Stimulated activated CD4-positive, alpha-beta T cell treated with anti-CD3 and anti-CD28 coated beads, Interleukin-12 subunit alpha, Interleukin-12 subunit beta, amount 100 ng/mL, for 4 hours (primary cell): ENCODE measurements around the gene DACH1.

Experiments
- DNase-seq: peaks from one replicate; pipeline ENCODE4 v3.0.0-alpha.2; 2020

DACH1 gene

DNA sequence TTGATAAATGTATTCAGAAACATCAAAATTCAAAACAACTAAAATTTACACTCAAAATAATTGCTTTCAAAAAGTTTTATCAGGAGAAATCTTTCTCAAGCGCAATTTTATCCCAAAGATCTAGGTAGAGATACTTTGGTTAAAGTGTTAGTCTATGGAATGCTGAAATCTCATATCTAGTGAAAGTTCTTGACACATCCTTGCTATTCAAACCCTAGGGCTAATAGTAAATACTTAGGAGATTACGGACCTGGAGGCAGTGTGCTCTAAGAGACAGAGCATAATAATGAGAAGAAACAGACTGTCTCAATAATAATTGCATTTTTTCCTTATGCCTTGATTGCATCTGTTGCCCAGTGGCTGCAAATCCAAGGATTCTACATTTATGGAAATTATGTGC lies 330.8 kb downstream of the DACH1 start:
- DNase-seq: no peak

DNA sequence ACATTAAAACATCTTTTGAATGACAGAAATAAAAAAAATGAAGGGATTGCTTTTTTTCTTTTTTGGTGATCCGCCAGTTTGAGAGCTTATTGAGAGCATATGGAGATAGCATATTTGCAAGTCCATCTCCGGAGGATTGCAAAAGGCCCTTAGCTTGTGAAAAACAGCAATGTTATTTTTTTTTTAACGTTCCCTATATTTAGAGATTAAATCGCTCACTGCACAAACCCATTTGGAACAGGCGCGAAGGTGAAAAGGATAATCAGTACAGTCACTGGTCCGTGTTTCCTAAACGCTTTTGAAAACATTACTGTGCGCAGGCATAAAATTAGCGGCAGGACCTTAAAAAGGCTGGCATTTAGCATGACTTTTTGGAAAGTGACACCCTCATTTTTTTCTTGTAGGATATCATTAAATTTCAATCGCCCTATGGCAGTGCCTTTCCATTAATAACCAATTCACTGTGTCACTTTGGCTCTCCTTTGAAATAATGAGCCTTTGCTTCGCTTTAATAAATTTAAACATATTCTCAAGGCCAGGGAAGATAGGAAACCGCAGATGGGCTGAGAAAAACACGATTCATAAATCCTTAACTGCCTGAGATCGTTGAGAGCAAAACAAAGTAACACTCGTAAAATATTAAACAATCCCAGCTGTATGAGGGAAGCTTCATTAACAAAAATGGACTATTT lies 342.2 kb downstream of the DACH1 start:
- DNase-seq: no peak

DNA sequence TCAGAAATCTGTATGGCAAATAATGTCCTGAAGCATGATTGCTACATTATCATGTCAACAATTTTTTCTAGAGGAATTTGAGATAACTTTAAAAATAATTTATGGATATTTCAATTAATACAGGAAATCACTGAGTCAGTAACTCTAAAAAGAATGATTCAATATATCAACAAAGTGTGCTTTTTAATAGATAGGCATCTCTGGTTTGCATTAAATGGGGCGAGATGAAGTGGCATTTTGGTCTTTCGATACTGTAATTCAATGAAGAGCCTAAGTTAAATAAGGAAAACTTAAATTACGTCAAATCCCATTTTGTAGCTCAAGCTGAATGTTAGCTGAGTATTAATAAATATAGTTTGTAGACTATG lies 342.8 kb downstream of the DACH1 start:
- no peak for DNase-seq

DNA sequence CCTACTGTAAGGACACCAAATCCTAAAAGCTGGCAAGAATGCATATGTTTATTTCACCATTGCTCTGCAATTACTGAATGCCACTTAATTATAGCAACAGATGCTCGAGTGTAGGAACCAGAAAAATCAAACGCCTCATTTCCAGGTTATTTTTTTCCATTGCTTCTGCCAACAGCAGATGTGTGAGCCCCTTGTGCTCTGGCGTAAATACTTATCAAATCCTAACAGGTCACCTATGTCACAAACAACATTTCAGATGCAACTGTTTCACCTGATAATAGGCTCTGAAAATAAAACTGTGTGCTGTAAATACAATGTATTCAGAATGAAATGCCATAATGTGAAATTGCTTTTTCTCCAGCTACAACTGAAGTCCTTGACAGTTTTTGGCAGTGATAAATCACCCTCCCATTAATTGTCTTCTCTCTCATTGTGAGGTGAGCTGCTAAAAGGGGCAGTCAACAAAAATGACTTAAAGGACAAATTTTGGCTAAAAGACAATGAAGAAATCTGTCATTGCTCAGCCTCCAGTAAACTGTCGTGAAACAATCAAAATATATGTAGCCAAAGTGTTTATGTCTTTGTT lies 344.0 kb downstream of the DACH1 start:
- no peak for DNase-seq

DNA sequence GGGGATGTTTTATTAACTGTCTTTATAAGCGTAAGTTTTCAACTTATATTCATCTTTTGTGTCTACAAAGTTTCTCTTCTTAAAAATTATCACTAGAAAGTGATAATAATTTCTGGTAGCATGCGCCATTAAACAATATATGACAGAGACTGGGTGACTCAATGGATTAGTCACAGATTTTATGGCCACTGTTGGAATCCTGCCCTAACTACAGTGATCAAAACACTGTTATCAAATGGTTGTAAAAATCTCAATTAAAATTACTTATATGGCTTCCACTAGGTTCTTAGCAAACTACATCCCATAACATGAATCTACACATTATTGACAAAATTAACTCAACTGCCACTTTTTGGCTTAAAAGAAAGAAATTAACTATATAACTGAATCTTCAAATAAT lies 350.0 kb downstream of the DACH1 start:
- no peak for DNase-seq

DNA sequence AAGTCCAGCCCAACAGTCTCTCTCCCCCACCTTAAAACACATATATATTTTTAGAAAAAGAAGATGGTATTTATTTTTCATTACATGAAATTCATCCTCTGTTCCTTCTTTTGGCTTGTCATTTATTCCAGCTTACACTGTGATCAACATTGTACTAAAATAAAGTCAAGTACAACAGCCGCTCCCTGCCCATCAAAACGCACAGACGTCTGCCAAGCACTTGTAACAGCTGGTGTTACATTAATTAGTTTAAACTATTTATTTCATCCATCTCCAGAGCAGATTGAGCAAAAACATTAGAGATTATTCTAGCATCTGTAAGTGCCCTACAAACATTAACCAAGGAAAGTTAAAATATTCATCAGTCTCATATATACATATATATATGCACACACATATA lies 350.5 kb downstream of the DACH1 start:
- DNase-seq: no peak

DNA sequence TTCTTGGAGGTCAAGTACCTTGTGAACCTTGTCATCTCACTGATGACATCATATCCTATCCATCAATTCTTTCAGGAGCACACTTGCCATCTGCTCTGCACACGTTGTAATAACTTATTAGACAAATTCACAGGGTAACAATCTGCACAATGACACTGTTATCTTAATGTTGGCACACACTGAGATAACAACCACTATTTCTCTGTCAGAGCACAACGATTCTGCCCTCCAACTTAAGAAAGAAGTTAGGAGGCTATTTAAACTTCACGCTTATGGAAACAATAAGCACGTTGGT lies 351.3 kb downstream of the DACH1 start:
- DNase-seq: no peak

DNA sequence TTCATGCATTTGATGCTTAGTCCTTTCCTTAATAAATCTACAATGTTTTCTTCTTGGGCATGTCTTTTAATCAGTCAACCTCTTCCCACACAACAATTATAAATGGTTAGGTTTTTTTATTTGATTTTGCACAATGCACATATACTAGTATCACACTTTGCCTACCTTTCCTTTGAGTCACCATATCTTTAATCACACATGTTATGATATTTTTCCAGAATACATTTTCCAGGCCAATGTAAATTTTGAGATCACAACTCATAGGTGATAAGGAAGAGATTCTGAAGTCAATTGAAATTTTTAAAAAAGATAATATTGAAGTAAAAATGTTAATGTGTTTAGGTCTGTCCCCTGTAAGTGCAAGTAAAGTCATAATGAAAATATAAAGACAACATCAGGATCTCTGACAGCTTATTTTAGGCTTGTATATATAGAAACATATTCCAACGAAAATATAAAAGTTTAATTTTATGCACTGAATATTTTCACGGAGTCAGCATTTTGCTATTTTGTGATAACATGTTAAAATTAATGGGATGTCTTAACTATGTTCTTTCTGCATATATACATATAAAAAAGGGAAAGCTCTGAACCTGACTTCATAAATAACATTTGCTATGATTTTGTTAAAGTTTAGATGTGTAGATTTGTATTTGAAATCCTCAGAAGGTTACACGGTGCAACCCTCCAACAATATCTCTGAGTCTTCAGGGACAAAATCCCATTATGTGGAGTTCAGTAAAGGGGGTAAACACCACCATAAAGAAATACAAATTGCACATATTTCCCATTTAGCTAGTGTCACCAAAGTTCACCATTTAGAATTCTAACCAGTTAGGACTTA lies 351.9 kb downstream of the DACH1 start:
- no peak for DNase-seq

DNA sequence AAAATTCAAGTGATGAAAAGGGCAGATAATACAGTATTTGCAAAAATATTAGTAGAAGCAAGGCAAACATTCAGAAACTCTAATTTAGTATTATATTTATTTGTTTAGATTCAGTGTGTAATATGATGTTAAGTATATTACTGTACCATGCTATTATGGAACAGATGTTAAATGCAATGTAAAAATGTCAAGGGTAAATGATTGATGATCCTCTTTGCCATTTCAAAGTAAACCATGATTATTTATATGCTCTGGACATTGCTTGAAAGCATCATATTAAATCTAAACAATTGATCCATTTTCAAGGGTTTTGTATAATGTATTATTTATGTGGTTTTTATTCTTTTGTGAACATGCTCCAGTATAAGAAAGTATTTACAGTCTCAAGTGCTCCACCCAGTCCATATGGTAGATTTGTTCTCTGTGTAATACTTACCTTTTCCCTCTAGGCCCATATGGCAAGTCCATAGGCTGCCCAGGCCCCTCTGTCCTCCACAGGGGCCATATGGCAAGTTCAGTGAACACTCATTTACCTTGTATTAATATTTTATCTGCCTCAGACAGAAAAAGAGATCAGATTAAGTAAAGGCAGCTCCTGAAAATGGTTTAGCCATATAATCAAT lies 353.5 kb downstream of the DACH1 start:
- no peak for DNase-seq

DNA sequence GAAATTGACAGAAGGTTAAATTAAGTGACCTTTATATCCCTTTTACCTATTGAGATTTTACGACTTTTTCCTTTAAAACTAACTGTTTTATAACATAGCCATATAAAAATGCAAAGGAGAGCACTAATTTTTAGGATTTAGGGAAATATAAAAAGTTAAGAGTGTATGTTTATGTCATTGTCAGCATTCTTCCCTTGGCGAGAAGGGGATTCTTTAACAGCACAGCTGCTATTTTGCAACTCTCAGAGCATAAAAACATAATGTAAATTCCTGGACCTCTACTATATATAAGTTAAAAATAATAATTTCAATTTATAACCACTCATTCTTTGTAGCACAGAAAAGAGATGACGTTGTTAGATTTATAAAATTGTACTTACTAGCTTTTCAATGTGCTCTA lies 363.2 kb downstream of the DACH1 start:
- no peak for DNase-seq

DNA sequence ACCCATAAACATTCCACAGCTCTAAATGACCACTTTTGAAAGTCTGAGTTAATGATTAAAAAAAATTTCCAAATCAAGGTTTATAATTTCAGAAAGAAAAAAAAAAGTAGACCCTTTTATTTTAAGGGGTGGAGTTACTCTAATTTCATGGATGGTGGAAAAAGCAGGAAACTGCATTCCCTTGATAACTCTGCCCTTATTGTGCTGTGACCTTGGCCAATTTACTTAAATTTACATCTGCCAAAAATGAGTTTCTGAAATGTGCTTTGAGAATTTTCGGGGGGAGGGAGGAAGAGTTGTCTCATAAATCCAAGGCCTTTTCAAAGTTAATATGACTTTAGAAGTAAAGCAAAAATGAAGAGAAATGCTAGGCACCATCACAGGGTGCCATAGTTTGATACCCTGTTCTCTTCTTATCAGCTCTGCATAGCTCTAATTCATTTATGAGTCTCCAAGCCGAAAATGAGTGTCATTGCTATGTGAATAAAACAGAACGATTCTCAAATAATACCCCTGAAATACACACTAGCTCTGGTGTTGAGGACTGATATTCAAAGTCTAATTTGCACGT lies 367.0 kb downstream of the DACH1 start:
- no peak for DNase-seq

DNA sequence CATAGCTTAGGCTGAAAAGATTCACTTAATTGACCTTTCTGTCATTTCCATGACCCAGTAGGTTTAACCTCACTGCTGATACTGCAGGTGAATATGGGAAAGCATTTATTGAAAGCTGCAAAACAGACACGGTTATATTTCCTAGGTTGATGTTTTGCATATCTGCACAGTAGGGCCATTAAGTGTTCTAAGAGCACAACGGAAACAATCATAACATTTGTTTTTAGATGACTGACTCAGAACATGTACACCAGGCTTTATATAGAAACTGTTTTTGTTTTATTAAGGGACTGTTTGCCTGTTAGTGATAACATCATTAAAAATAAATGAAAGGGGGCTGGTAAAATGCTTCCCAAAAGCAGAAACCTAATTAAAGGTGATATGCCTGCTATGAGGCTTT lies 367.8 kb downstream of the DACH1 start:
- no peak for DNase-seq

DNA sequence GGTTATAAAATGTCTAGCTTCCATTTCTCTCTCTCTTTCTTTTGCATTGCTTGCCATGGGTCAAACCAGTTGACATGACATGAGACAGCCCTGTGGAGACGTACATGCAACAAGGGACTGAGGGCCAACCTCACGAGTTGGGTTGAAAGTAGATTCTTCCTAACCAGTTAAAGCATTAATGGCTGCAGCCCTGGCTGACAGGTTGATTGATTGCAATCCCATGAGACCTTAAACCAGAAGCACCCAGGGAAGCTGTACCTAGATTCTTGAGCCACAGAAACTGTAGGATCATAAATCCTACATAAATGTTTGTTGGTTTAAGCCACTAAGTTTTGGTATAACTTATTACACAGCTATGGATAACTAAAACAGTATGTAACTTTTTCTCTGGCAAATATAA lies 373.8 kb downstream of the DACH1 start:
- no peak for DNase-seq

DNA sequence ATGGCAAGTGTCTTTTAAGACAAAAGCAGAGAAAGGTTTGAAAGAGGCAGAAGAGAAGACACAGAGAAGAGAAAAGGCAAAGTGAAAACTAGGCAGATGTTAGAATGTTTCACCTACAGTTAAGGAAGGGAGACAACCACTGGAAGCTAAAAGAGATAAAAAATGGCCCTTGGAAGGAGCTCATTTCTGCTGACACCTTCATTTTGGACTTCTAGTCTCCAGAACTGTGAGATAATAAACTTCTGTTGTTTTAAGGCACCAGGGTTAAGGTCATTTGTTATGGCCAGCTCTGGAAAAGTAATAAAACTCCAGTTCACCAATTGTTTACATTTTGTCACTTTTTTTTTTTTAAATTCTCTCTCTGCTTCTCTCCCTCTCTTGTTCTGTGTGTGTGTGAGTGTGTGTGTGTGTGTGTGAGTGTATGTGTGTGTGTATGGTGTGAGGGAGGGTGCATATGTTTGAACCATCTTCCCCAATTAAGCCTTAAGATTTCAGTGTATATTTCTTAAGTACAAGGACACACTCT lies 374.6 kb downstream of the DACH1 start:
- no peak for DNase-seq

DNA sequence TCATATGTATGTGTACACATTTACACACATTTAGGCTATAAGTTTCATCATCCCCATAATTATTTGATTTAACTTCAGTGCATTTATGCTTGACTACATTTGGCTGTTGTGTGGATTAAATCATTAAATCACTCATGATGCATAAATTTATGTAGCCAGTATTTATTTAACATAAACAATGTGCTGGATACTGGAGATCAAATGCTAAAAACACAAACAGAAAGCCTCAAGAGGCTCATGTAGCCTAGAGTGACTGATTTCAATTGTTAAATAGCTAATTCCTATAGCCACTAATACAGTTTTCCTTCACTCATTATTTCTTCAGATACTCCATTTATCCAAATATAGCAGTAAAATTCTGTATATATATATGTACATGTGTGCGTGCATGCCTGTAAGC lies 376.0 kb downstream of the DACH1 start:
- DNase-seq: no peak

DNA sequence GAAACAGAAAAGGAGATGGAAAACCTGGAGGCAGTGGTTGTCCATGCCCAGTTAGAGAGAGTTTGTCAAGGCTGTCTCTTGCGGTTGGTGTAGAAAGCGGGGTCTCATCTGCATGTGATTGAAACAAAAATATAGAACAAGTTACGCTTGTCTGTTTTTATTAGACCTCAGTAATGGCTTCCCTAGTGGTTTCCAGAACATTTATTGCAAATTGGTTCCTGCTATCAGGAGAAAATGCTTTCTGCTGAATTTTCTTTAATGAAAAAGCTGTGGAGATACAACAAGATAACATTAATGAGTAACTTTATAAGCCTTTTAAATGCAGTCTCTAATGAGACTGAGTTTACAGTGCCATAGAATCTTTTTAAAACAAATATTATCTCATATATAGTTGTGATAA lies 378.0 kb downstream of the DACH1 start:
- no peak for DNase-seq

DNA sequence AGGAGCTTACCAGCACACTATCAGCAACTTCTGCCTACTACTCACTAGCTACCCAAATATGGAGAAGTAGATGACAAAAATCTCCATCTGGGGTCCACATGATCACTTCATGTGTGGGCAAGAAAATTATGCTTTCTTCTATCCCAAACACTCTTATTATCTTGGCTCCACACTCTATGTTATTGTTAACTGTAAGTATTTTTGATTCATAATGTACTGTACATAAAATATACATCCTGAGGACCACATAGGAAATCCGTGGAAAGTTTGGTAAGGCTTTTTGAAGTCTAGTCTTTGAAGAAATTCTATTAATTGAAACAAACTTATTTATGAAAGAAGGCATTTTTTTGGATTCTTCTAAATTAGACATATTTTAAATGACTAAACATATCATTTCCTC lies 378.8 kb downstream of the DACH1 start:
- no peak for DNase-seq

DNA sequence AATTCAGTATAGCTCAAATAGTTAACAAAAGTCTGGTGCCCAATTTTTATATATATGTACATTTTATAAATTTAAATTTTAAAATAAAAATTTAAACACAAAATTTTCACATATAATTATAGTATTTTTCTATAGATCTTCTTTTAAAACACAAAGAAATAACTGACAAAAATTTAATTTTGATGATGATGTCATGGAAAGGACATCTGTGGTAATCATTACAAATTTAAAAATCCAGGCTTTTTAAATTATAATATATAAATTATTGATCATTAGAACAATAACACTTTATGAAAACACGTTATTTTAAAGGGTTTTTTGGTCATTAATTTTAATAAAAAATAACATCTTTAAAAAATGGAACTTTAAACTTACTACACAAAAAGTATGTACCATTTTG lies 381.1 kb downstream of the DACH1 start:
- no peak for DNase-seq

DNA sequence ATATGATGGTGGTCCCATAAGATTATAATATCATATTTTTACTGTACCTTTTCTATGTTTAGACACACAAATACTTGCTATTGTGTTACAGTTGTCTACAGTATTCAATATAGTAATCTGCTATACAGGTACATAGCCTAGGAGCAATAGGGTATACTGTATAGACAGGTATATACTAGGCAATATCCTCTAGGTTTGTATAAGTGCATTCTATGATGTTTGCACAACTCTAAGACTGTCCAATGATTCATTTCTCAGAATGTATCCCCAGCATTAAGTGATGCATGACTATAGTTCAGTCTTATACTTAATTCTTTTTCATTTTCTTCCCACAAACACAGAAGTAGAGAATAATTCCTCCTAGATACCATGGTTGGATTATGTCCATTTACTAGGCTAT lies 383.3 kb downstream of the DACH1 start:
- no peak for DNase-seq

DNA sequence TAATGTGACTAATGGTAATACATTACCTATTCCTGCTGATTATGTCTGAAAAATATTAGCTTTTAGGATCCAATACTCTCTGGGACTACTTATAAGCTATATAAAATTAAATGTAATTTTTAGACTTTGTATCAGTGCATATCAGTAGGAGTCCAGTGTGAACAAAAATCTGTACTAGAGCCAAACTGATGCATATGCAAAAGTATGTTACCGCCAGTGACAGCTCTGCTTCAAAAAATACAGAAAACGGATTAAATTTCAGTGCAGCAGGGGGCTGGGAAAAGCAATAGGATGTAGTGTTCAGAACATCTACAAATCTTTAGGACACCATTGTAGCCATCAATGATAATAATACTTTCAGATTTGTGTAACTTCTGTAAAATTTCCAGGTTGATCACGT lies 385.5 kb downstream of the DACH1 start:
- no peak for DNase-seq

DNA sequence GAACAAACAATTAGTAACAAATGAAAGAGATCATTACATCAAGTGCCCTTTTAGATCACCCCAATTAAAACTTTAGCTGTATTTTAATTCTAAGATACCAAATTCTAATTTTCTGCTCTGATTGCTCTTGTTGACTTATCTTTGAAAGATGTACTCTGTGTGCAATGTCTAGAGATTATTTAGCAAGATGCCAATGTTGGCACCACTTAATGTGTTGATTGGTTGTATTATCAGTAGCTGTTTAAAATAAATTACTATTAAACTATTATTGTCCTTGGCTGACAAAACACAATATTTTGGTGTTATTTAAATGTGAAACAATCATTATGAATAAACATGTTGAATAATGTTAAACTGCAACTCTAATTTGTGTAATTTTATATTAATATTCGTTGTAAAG lies 386.0 kb downstream of the DACH1 start:
- no peak for DNase-seq

DNA sequence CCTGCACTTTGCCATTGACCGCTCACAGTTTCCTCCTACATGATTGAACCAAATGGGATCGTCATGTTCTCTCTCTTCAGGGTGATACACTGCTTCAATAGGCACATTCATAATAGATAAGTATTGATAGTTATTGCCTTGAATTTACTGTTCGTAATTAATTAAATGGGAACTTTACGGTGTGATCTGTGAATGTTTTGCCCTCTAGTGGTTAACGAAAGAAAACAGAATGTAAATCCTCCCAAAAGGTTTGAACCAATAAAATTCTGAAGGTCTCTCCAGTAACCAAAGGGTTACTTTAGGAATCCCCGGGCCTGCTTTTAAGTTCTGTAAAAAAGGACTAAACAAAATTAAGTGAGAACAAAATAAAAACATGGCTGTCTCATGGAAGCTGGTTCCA lies 389.3 kb downstream of the DACH1 start:
- no peak for DNase-seq

DNA sequence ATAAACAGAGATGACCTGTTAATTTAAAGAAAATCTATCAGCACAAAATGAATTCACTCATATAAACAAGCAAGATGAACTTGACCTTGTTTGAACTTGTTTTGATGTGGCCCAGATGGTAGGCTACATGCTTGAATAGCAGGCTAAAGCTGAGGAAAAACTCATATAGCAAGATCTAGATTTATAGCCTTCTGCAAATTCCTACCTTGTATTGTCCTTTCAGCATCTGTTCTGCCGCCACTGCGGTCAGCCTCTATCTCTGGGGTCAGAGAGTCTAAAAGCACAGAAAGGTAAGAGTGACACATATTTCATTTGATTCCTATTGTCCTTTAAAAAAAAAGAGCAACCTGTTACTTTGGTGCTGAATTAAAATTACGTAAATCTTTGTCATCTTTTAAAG lies 392.1 kb downstream of the DACH1 start:
- DNase-seq: no peak

DNA sequence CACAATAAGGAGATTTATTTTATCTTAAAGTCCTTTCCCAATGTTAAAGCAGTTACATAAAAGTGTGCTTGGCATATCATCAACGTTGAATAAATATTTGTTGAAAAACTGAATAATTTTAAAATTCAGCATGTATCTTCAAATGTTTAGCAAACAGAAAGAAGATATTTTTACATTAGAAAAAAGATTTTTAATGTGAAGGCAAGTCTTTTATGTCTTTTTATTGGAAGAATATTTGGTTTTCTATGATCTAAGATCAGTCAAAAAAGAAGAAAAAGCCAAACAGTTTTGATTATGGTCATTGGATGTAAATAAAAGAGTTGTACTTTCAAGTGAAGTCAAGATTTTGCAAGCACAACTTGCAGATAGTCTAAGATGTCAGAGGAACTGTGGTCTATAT lies 397.4 kb downstream of the DACH1 start:
- no peak for DNase-seq
